ENCODE measurements around the gene ZBTB49.

ZBTB49 gene

DNA sequence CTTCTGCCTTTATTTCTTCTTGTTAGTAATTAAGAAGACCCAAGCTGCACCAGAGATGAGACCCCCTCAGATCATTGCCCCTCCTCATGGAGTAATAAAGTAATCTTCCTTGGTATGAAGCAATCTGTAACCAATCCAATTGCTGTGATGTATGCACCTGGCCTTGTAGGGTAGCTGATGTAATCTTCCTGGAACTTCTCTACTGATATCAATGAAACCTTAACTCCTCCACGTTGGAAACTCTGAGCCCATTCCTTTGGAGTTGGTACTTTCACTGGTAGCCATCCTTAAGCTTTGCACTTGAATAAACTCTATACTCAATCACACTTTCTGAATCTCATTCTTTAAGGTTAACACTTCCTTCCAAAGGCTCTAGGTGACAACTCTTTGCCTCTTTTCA, 65.3 kb downstream of the ZBTB49 start:
- DNase-seq (ENCODE audit: low read depth in 4 of 4, low spot score in 1 of 4) = no peak

DNA sequence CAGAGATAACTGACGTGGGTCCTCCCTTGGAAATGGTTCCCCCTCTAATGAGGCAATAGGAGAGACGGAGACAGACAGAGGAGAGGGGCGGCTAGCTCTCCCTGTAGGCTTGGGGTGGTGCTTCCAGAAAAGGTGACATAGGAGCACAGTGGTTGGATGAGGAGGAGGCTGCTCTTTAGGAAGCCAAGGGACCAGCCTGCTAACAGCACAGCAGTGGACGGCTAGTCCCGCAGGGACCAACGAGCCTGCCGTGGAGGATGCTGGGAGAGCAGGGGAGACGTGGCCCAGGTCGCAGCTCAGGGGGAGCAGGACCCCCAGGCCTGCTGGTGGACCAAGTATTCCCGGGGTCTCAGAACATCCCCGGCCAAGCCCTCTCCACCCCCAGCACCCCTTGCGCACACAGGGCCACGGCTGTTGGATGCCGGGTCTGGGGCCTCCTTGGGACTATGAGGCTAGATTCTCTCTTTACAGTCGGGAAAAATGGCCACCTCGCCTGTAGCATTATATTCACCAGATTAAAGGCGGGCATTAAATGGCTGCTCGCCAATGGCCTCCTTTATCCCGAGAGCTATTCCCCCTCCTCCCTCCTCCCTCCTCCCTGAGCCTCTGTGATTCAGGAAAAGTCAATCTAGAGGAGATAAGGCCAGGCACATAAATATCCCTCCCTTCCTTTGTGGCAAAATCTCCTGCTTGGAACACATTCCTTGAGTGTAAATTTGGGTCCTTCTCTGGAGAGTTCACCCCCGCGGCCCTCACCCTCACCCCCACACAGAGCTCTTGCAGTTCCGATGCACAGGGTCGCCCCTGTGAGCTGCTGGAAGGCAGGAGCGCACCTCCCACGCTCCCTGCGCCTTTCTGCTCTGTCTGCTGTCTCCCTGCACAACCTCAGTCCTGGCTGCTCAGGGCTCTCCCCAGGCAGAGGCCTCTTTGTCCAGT, 66.3 kb downstream of the ZBTB49 start:
- DNase-seq (ENCODE audit: low read depth in 4 of 4, low spot score in 1 of 4) = no peak

DNA sequence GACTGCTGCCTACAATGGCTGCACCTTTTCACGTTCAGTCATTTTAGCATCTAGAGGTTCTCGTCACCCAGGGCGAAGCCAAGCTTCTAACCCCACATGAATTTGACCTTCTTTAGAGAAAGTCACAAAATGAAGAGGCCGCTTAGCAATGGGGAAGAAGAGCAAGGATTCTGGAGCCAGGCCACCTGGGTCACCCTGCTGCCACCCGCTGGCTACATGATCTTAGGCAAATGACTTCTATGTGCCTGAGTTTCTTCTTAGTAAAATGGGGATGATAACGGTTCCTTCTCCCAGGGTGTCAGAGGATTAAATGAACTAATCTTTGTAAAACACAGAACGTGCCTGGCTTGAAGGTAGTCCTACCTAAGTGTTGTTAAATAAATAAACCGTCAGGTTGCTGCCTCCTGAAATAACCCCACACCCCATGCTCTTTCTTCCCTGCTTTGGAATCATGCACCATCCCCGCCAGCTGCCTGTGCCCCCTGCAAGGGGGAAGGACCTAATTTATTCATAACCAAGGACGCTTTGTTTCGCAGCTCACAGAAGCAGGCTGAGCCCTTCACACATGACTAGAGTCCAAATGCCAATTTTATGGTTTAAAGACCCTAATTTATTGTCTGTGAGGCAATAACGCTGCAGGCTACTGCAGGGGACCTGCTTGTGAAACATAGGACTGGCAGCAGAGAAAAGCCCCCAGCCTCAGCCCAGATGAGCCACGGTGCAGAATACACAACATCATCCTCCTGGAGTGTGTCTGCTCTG, 68.2 kb downstream of the ZBTB49 start:
- DNase-seq (ENCODE audit: low read depth in 4 of 4, low spot score in 1 of 4) = no peak

DNA sequence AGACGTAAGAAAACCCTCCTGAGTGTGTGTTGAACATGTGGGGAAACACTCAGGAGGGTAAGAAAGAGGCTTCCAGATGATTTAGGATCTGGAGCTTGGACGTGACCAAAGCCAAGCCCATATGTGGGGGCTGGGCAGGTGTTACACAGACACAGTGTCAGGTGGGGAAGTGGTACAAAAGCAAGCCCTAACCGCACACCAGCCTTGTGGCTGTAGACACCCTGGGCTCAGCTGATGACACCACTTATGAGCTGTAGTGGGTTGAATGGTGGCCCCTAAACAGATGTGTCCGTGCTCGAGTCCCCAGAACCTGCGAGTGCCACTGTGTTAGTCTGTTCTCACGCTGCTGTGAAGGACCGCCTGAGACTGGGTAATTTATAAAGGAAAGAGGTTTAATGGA, 71.8 kb downstream of the ZBTB49 start:
- no peak for DNase-seq (ENCODE audit: low read depth in 4 of 4, low spot score in 1 of 4)

DNA sequence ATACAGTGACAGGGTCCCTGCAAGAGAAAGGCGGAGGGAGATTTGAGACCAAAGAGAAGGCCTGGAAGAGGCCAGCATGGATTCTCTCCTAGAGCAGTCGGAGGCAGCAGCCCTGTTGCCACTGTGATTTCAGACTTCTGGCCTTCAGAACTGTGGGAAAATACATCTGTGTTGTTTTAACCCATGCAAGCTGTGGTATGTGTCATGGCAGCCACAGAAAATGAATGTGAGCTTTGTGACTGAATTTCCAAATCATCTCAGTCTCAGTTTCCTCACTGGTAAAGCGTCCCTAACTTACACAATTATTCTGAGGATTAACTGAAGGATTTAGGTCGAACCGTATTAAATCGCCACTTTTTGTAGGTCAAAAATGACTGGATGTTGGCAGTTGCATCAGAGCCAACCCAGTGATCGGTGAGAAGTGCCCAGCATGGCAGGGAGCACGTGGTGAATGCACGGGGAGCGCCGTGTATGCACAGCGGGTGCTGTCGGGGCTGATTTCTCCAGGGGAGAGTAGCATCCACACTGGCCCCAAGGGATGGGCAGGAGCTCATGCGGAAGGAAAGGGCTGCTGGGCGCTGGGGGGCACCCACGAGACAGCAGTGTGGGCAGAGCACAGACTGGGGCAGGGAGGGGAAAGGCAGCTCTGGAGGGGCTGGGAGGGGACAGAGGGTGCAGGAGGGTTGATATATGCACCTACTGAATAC, 73.1 kb downstream of the ZBTB49 start:
- DNase-seq (ENCODE audit: low read depth in 4 of 4, low spot score in 1 of 4) = no peak

DNA sequence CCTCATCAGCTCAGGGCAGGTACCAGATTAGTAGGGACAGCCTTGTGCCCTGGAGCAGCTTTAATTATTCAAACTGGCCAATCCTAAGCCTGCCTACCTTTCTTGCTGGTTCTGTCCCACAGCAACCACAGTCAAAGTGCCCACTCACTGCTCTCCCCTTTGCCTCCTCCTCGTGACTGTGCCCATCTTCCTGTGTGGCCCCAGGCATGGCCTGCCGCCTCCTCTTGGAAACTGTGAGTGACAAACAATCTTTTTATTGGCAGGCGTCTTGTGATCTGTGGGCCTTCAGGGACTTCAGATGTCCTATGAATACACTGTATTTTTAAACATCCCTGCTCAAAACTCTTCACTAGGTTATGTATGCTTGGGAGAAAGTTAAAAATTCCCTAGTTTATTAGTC, 74.0 kb downstream of the ZBTB49 start:
- no peak for DNase-seq (ENCODE audit: low read depth in 4 of 4, low spot score in 1 of 4)

DNA sequence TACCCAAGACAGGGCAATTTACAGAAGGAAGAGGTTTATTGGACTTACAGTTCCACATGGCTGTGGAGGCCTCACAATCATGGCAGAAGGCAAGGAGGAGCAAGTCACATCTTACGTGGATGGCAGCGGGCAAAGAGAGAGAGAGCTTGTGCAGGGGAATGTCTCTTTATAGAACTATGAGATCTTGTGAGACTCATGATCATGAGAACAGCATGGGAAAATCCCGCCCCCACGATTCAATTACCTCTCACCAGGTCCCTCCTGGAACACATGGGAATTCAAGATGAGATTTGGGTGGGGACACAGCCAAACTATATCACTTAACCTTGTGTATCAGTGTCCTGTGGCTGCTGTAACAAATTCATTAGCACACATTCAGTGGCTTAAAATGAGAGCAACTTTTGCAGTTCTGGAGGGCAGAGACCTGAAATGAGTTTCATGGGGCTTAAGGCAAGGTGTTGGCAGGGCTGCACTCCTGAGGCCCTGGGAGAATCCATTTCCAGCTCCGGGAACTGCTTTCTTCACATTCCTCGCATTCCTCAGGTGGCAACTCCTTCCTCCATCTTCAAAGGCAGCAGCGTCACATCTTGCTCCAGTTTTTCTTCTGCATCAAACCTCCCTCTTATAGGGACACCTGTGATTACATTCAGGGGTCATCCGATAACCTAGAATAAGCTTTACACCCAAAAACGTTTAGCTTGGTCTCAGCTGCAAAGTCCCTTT, 74.6 kb downstream of the ZBTB49 start:
- DNase-seq (ENCODE audit: low read depth in 4 of 4, low spot score in 1 of 4) = no peak

DNA sequence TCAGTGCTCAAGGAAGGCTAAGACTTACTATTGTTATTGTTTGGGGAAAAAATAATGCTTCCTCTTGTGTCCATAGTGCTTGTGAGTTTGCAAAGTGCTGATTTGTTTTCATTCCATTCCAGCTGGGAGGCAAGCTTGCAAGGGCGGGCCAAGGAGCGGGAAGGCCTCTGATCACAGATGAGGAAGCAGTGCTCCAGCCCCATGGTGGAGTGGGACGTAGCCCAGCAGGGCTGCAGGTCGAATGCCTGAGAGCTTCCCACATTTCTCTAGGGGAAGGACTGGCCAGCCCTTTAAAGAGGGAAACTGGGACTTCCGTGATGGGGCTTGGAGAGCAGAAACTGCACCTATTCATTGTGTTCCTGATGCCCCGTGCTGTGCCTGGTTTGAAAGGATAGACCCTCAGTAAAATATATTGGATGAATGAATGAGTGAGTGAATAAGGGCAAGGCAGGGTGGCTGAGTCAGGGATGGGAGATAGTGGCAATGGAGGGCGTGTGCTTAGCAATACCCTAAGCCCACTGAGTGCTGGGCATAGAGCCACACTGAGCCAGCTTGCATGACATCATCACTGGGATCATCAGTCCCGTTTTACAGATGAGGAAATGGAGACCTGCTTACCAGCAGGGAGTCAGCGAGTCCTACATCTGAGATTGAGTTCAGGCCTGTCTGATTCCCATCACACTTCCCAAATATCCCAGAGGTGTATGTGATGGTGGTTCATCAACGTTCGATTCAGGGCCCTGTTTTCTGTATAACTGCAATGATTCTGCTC, 78.9 kb downstream of the ZBTB49 start:
- no peak for DNase-seq (ENCODE audit: low read depth in 4 of 4, low spot score in 1 of 4)
